SK-N-SH treated with all-trans-retinoic acid at 6 μM for 48 hours (cell line): Measurements from ENCODE around the gene PHLDB3.

Experiments used
- ATAC-seq: fragments of 200-7000 bp; cut with Tn5 transposase; 3 replicates; pipeline ENCODE4 v1.9.1; 2020; ENCODE audit warnings: mild to moderate bottlenecking, moderate library complexity
- ARNTL ChIP-seq: fragments of 450-650 bp; formaldehyde crosslinking; IDR thresholded peaks from 2 replicates; pipeline ENCODE4 v1.5.0; 2020; ENCODE audit warnings: low read depth, mild to moderate bottlenecking, moderate library complexity, borderline replicate concordance
- BACH2 ChIP-seq: fragments of 250-450 bp; sonication (Bioruptor Pico); IDR thresholded peaks from 2 replicates; pipeline ENCODE4 v1.9.0; 2021; ENCODE audit warnings: mild to moderate bottlenecking, borderline replicate concordance
- CSDC2 ChIP-seq: fragments of 250-450 bp; sonication (Bioruptor Pico); IDR thresholded peaks from 2 replicates; pipeline ENCODE4 v1.5.0; 2020; ENCODE audit warnings: mild to moderate bottlenecking, moderate library complexity
- CSRNP3 ChIP-seq: fragments of 250-450 bp; sonication (Bioruptor Pico); IDR thresholded peaks from 2 replicates; pipeline ENCODE4 v1.5.1; 2021; ENCODE audit warnings: mild to moderate bottlenecking, moderate library complexity
- ESRRG ChIP-seq: fragments of 250-450 bp; sonication (Bioruptor Pico); IDR thresholded peaks from 2 replicates; pipeline ENCODE4 v1.6.1; 2021; ENCODE audit warnings: mild to moderate bottlenecking
- GLIS3 ChIP-seq: fragments of 250-450 bp; sonication (Bioruptor Pico); IDR thresholded peaks from 2 replicates; pipeline ENCODE4 v1.5.0; 2020; ENCODE audit warnings: mild to moderate bottlenecking, moderate library complexity
- ISL1 ChIP-seq: fragments of 250-450 bp; sonication (Bioruptor Pico); IDR thresholded peaks from 2 replicates; pipeline ENCODE4 v2.1.2; 2022; ENCODE audit warnings: mild to moderate bottlenecking, moderate library complexity
- OSR1 ChIP-seq: fragments of 250-450 bp; sonication (Bioruptor Pico); IDR thresholded peaks from 2 replicates; pipeline ENCODE4 v1.8.0; 2022; ENCODE audit warnings: moderate library complexity, mild to moderate bottlenecking, inconsistent platforms
- PATZ1 ChIP-seq: fragments of 250-450 bp; sonication (Bioruptor Pico); IDR thresholded peaks from 2 replicates; pipeline ENCODE4 v1.8.0; 2020; ENCODE audit warnings: mild to moderate bottlenecking, moderate library complexity, borderline replicate concordance
- RARB ChIP-seq: fragments of 250-450 bp; sonication (Bioruptor Pico); IDR thresholded peaks from 2 replicates; pipeline ENCODE4 v1.8.0; 2021; ENCODE audit warnings: mild to moderate bottlenecking, moderate library complexity
- SNAI2 ChIP-seq: fragments of 250-450 bp; sonication (Bioruptor Pico); IDR thresholded peaks from 2 replicates; pipeline ENCODE4 v1.5.0; 2020; ENCODE audit warnings: mild to moderate bottlenecking, moderate library complexity
- TCF4 ChIP-seq: fragments of 250-450 bp; sonication (Bioruptor Pico); IDR thresholded peaks from 2 replicates; pipeline ENCODE4 v1.8.0; 2021; ENCODE audit warnings: mild to moderate bottlenecking, moderate library complexity, borderline replicate concordance
- TOX ChIP-seq: fragments of 250-450 bp; sonication (Bioruptor Pico); IDR thresholded peaks from 2 replicates; pipeline ENCODE4 v1.8.0; 2021; ENCODE audit warnings: mild to moderate bottlenecking, moderate library complexity, borderline replicate concordance
- TSHZ2 ChIP-seq: fragments of 250-450 bp; sonication (Bioruptor Pico); IDR thresholded peaks from 2 replicates; pipeline ENCODE4 v1.5.0; 2020; ENCODE audit warnings: mild to moderate bottlenecking, moderate library complexity
- ZC3H10 ChIP-seq: fragments of 250-450 bp; sonication (Bioruptor Pico); IDR thresholded peaks from 2 replicates; pipeline ENCODE4 v1.5.1; 2021; ENCODE audit warnings: mild to moderate bottlenecking, moderate library complexity
- ZFP30 ChIP-seq: fragments of 450-650 bp; formaldehyde crosslinking; IDR thresholded peaks from 2 replicates; pipeline ENCODE4 v1.5.0; 2022; ENCODE audit warnings: mild to moderate bottlenecking, moderate library complexity
- ZNF565 ChIP-seq: fragments of 450-650 bp; formaldehyde crosslinking; conservative IDR thresholded peaks from 2 replicates; pipeline ENCODE4 v1.5.0; 2020; ENCODE audit warnings: low read depth, mild to moderate bottlenecking, moderate library complexity
- ZNF70 ChIP-seq: fragments of 450-650 bp; formaldehyde crosslinking; IDR thresholded peaks from 2 replicates; pipeline ENCODE4 v1.5.0; 2020; ENCODE audit warnings: mild to moderate bottlenecking, moderate library complexity
- ZNF8 ChIP-seq: fragments of 450-650 bp; formaldehyde crosslinking; IDR thresholded peaks from 2 replicates; pipeline ENCODE4 v1.5.0; 2020; ENCODE audit warnings: mild to moderate bottlenecking, moderate library complexity
- TF ChIP-seq, protein P1 (sequence below): fragments of 250-450 bp; sonication (Bioruptor Pico); IDR thresholded peaks from 2 replicates; pipeline ENCODE4 v1.8.0; 2021; ENCODE audit warnings: low read depth, mild to moderate bottlenecking, moderate library complexity, borderline replicate concordance
- TF ChIP-seq, protein P2 (sequence below): fragments of 250-450 bp; sonication (Bioruptor Pico); IDR thresholded peaks from 2 replicates; pipeline ENCODE4 v1.5.1; 2020; ENCODE audit warnings: low read depth, mild to moderate bottlenecking, moderate library complexity

Gene PHLDB3

GRCh38 chr19:43534305-43534815 is 29.8 kb upstream of the PHLDB3 start (continued):
- no peak for TF ChIP-seq ZNF8 (CRISPR knock-in tag)
- TF ChIP-seq CSDC2, result no peak
- TF ChIP-seq ARNTL (CRISPR knock-in tag), result no peak
- TF ChIP-seq ESRRG (CRISPR knock-in tag), result no peak

- TF ChIP-seq TSHZ2 (CRISPR knock-in tag), result no peak
- TF ChIP-seq PATZ1 (CRISPR knock-in tag), result no peak
- TF ChIP-seq ISL1 (CRISPR knock-in tag), result no peak
- TF ChIP-seq, protein P1, sequence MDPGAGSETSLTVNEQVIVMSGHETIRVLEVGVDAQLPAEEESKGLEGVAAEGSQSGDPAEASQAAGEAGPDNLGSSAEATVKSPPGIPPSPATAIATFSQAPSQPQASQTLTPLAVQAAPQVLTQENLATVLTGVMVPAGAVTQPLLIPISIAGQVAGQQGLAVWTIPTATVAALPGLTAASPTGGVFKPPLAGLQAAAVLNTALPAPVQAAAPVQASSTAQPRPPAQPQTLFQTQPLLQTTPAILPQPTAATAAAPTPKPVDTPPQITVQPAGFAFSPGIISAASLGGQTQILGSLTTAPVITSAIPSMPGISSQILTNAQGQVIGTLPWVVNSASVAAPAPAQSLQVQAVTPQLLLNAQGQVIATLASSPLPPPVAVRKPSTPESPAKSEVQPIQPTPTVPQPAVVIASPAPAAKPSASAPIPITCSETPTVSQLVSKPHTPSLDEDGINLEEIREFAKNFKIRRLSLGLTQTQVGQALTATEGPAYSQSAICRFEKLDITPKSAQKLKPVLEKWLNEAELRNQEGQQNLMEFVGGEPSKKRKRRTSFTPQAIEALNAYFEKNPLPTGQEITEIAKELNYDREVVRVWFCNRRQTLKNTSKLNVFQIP (CRISPR knock-in tag), result no peak
- TF ChIP-seq TOX (CRISPR knock-in tag), result no peak
- no peak for TF ChIP-seq ESRRG (CRISPR knock-in tag)
- no peak for TF ChIP-seq BACH2 (CRISPR knock-in tag)
- TF ChIP-seq ZNF565 (CRISPR knock-in tag), result no peak
- no peak for TF ChIP-seq ZNF70 (CRISPR knock-in tag)
- TF ChIP-seq ZNF8 (CRISPR knock-in tag), result no peak
- ATAC-seq, result peak; percentile 91
These were observed 29.2 kb upstream of the PHLDB3 start for GRCh38 chr19:43533546-43534304.

DNA sequence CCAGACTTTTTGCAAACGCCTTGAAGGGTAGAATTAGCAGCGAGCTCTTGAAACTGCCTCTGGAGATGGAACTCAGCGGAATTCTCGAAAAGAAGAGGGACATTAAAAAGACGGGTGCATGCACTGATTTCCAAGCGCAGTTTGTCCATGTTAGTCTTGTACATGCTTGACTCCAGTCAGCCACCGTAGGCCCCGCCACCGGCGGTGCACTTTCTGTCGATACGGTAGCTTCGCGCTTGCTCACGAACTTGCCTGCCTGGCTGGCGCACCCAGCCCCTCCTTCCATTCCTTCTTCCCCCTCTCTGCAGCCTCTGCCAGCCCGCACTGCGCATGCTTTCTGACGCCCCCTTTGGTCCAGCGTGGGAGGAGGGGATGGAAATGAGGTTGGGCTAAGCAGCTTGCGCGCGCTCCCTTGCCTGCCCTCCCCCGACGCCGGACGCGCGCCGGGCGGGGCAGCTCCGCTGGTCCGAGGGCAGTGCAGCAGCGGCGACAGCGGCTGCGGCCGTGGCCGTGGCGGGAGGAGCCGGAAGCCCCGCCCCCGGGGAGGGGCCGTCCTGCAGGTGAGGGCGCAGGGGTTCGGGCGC is 28.5 kb upstream of the PHLDB3 start, which contains the start of gene ZNF575:
TSS of gene ZNF575 (plus strand) at position 227 of the 584 bp plus-strand sequence. CDS start 1,235 bp downstream, outside the sequence.
- no peak for TF ChIP-seq RARB (CRISPR knock-in tag)
- TF ChIP-seq OSR1 (CRISPR knock-in tag), result no peak
- TF ChIP-seq, protein P1 (CRISPR knock-in tag), result no peak
- no peak for TF ChIP-seq TCF4 (CRISPR knock-in tag)
- no peak for TF ChIP-seq CSRNP3 (CRISPR knock-in tag)
- TF ChIP-seq, protein P2, sequence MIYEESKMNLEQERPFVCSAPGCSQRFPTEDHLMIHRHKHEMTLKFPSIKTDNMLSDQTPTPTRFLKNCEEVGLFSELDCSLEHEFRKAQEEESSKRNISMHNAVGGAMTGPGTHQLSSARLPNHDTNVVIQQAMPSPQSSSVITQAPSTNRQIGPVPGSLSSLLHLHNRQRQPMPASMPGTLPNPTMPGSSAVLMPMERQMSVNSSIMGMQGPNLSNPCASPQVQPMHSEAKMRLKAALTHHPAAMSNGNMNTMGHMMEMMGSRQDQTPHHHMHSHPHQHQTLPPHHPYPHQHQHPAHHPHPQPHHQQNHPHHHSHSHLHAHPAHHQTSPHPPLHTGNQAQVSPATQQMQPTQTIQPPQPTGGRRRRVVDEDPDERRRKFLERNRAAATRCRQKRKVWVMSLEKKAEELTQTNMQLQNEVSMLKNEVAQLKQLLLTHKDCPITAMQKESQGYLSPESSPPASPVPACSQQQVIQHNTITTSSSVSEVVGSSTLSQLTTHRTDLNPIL, result no peak
- no peak for TF ChIP-seq ARNTL (CRISPR knock-in tag)
- no peak for TF ChIP-seq ZC3H10 (CRISPR knock-in tag)
- TF ChIP-seq SNAI2 (CRISPR knock-in tag), result no peak
- no peak for TF ChIP-seq GLIS3 (CRISPR knock-in tag)
- TF ChIP-seq PATZ1 (CRISPR knock-in tag), result no peak
- no peak for TF ChIP-seq ZNF565 (CRISPR knock-in tag)
- no peak for TF ChIP-seq BACH2 (CRISPR knock-in tag)
- no peak for TF ChIP-seq ZFP30 (CRISPR knock-in tag)
- no peak for TF ChIP-seq TOX (CRISPR knock-in tag)
- no peak for TF ChIP-seq CSDC2
- TF ChIP-seq, all 23 proteins: peak for 0
- ATAC-seq, result peak; percentile 79
